SH-SY5Y (cell line): ENCODE measurements around the gene CNKSR3.

Source experiments
- GATA2 ChIP-seq: IDR thresholded peaks from 2 replicates; pipeline ENCODE4 v1.6.1; 2011; ENCODE audit warnings: mild to moderate bottlenecking, low read depth, low read length
- GATA3 ChIP-seq: IDR thresholded peaks from 2 replicates; pipeline ENCODE4 v1.6.1; 2011; ENCODE audit warnings: low read depth, mild to moderate bottlenecking, low read length, moderate library complexity

DNA sequence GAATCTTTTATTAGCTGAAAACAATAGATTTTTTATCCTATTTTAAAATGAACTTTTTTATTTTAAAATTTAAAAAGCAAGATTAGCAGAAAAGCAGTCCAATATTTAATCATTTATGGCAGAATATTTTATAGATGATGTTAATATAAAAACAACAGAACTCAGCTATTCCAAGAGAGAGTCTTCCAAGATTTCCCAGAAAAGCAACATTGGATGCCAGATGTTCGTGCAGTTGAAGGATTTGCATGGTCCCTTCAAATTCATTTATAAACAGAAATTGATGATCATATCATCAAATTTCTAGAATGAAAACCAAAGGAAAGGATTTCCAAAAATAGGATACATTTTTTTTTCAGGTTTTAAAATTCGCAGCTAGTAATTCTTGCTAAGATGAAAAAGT lies 25.4 kb upstream of the CNKSR3 start:
- TF ChIP-seq GATA3 (no peak), GATA2 (no peak)
